ENCODE data around the gene CCDC32.
"Not testable (repeated sequence)": the region's sequence is repeated elsewhere in the genome, so short reads cannot be mapped to it uniquely, and the experiment has no call there.

CCDC32 gene

GRCh38 chr15:40591389-40591788, 26.5 kb upstream of the CCDC32 start:
- in situ Hi-C loops (cut with MboI; ENCODE audit: low sequenced_read_pairs, unreplicated experiment): no loop called here
- TF ChIP-seq CTCF (IDR thresholded peaks at IDR 0.05; ENCODE audit: borderline replicate concordance, control extremely low read depth, extremely low read depth, insufficient read depth, missing control alignments): no peak
- no peak for DNase-seq (ENCODE audit: low spot score)

- no peak for DNase-seq (ENCODE audit: low spot score)
- in situ Hi-C loops (cut with MboI; ENCODE audit: low sequenced_read_pairs, unreplicated experiment): no loop called here
- TF ChIP-seq CTCF (IDR thresholded peaks at IDR 0.05; ENCODE audit: borderline replicate concordance, control extremely low read depth, extremely low read depth, insufficient read depth, missing control alignments): no peak
These were observed 25.8 kb upstream of the CCDC32 start for GRCh38 chr15:40590667-40591050.

- in situ Hi-C loops (cut with MboI; ENCODE audit: low sequenced_read_pairs, unreplicated experiment): no loop called here
- DNase-seq (ENCODE audit: low spot score): no peak
- TF ChIP-seq CTCF (IDR thresholded peaks at IDR 0.05; ENCODE audit: borderline replicate concordance, control extremely low read depth, extremely low read depth, insufficient read depth, missing control alignments): no peak
These were observed 19.3 kb upstream of the CCDC32 start for GRCh38 chr15:40584191-40584590.

- DNase-seq (ENCODE audit: low spot score): no peak
- no peak for TF ChIP-seq CTCF (IDR thresholded peaks at IDR 0.05; ENCODE audit: borderline replicate concordance, control extremely low read depth, extremely low read depth, insufficient read depth, missing control alignments)
- in situ Hi-C loops (cut with MboI; ENCODE audit: low sequenced_read_pairs, unreplicated experiment): no loop called here
These were observed 17.9 kb upstream of the CCDC32 start for GRCh38 chr15:40582726-40583246.

GRCh38 chr15:40581796-40582195, 17.0 kb upstream of the CCDC32 start:
- in situ Hi-C loops (cut with MboI; ENCODE audit: low sequenced_read_pairs, unreplicated experiment): not testable (repeated sequence)

GRCh38 chr15:40578892-40579291, 14.1 kb upstream of the CCDC32 start:
- in situ Hi-C loops (cut with MboI; ENCODE audit: low sequenced_read_pairs, unreplicated experiment): no loop called here
- DNase-seq (ENCODE audit: low spot score): no peak
- no peak for TF ChIP-seq CTCF (IDR thresholded peaks at IDR 0.05; ENCODE audit: borderline replicate concordance, control extremely low read depth, extremely low read depth, insufficient read depth, missing control alignments)

More at GRCh38 chr15:40581796-40582195, 17.0 kb upstream of the CCDC32 start:
- DNase-seq (ENCODE audit: low spot score): not testable (repeated sequence)

GRCh38 chr15:40576914-40577313, 12.1 kb upstream of the CCDC32 start:
- in situ Hi-C loops (cut with MboI; ENCODE audit: low sequenced_read_pairs, unreplicated experiment): not testable (repeated sequence)

GRCh38 chr15:40575113-40575512, 10.3 kb upstream of the CCDC32 start:
- no peak for TF ChIP-seq CTCF (IDR thresholded peaks at IDR 0.05; ENCODE audit: borderline replicate concordance, control extremely low read depth, extremely low read depth, insufficient read depth, missing control alignments)
- in situ Hi-C loops (cut with MboI; ENCODE audit: low sequenced_read_pairs, unreplicated experiment): no loop called here
- DNase-seq (ENCODE audit: low spot score): no peak

More at GRCh38 chr15:40576914-40577313, 12.1 kb upstream of the CCDC32 start:
- DNase-seq (ENCODE audit: low spot score): not testable (repeated sequence)
